Neural crest cell (in vitro differentiated cells): Measurements from ENCODE around the gene MPRIP. TPM values are rescaled to one million over a fixed set of nuclear protein-coding genes. Genes with fewer than 3 reads are reported as not detected.
"Not testable (repeated sequence)": the region's sequence is repeated elsewhere in the genome, so short reads cannot be mapped to it uniquely, and the experiment has no call there.

Experiments used
- DNase-seq: peaks from one replicate; pipeline ENCODE4 v3.0.0; 2021; ENCODE audit warnings: low read depth, mixed read lengths, low spot score
- H3K27ac Mint-ChIP-seq: one replicate; pipeline ENCODE4 v1.8.0; 2021; ENCODE audit warnings: mild to moderate bottlenecking, mixed read lengths; ENCODE audit not compliant: unreplicated experiment
- H3K27me3 Mint-ChIP-seq: 2 replicates; pipeline ENCODE4 v1.8.0; 2021; ENCODE audit warnings: low read depth, mild to moderate bottlenecking, mixed read lengths
- H3K36me3 Mint-ChIP-seq: 2 replicates; pipeline ENCODE4 v1.8.0; 2021; ENCODE audit warnings: low read depth, mild to moderate bottlenecking, mixed read lengths
- H3K4me1 Mint-ChIP-seq: 2 replicates; pipeline ENCODE4 v1.8.0; 2021; ENCODE audit warnings: mixed read lengths
- H3K4me3 Mint-ChIP-seq: one replicate; pipeline ENCODE4 v1.8.0; 2021; ENCODE audit warnings: mild to moderate bottlenecking, mixed read lengths
- H3K9me3 Mint-ChIP-seq: 2 replicates; pipeline ENCODE4 v1.8.0; 2021; ENCODE audit warnings: mixed read lengths
- CTCF ChIP-seq: fragments of 200-600 bp; sonication (generic); conservative IDR thresholded peaks from 2 replicates; pipeline ENCODE4 v1.5.0; 2021; ENCODE audit warnings: antibody characterized with exemption, mild to moderate bottlenecking
- total RNA-seq: library from RNA; stranded (reverse); gene quantifications from 2 replicates; pipeline ENCODE4 v1.2.1, GENCODE V29; 2021

MPRIP gene
- total RNA-seq, 1 donor from 2014 or later, result 241 TPM

- DNase-seq, result no peak
- H3K9me3 Mint-ChIP-seq, result no peaks in the 10 kb centered on the region
- no peak for TF ChIP-seq CTCF
- H3K36me3 Mint-ChIP-seq, result peaks cover 4% of the 10 kb centered on the region
- no peak overlapping the region for H3K4me3 Mint-ChIP-seq
- H3K4me1 Mint-ChIP-seq, result peaks cover 7% of the 10 kb centered on the region
- H3K27me3 Mint-ChIP-seq, result no peaks in the 10 kb centered on the region
- H3K27ac Mint-ChIP-seq, result no peak overlapping the region
Measured at GRCh38 chr17:17191961-17192381, 149.7 kb downstream of the MPRIP start.

DNA sequence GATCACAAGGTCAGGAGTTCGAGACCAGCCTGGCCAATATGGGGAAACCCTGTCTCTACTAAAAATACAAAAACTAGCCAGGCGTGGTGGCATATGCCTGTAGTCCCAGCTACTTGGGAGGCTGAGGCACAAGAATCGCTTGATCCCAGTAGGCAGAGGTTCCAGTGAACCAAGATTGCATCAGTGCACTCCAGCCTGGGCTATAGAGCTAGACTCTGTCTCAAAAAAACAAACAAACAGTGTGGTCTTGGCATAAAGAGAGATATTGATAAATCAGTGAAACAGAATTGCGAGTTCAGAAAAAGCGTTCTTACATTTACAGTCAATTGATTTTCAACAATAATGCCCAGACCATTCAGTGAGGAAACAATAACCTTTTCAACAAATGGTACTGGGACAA is 153.2 kb downstream of the MPRIP start:
- H3K27me3 Mint-ChIP-seq, result not testable (repeated sequence)

GRCh38 chr17:17196776-17197175 is 154.5 kb downstream of the MPRIP start:
- TF ChIP-seq CTCF, result no peak
- Mint-ChIP-seq H3K27me3 (no peaks in the 10 kb centered on the region), H3K9me3 (no peaks in the 10 kb centered on the region), H3K27ac (no peak overlapping the region), H3K4me3 (no peak overlapping the region), H3K36me3 (no peaks in the 10 kb centered on the region), H3K4me1 (peaks cover 28% of the 10 kb centered on the region)
- no peak for DNase-seq

More for the DNA sequence above, 153.2 kb downstream of the MPRIP start:
- H3K4me3 Mint-ChIP-seq, DNase-seq, H3K9me3 Mint-ChIP-seq, H3K36me3 Mint-ChIP-seq, H3K27ac Mint-ChIP-seq: not testable (repeated sequence)
- peaks cover 20% of the 10 kb centered on the region for H3K4me1 Mint-ChIP-seq

DNA sequence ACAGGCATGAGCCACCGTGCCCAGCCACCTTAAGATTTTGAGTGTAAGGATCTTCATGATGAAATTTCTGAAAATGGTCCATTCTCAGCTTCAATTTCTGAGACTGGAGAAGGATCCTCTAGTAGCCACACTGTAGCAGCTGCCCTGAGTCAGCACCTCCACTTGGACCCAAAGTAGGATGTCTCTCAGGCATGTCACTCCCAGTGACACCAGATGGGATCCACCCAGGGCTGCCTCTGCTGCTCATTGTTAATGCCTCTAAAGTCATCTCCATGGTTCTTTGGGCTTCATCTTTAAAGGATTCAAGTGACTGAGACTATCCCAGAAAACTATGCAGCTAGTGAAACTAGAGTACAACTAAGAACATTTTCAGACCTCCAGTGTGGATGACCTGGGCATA is 156.0 kb downstream of the MPRIP start:
- Mint-ChIP-seq H3K27ac (no peak overlapping the region), H3K27me3 (no peaks in the 10 kb centered on the region), H3K36me3 (no peaks in the 10 kb centered on the region), H3K4me1 (peaks cover 24% of the 10 kb centered on the region), H3K4me3 (no peak overlapping the region), H3K9me3 (no peaks in the 10 kb centered on the region)
- no peak for DNase-seq
- TF ChIP-seq CTCF, result no peak

GRCh38 chr17:17200311-17200710 is 158.1 kb downstream of the MPRIP start:
- H3K4me3 Mint-ChIP-seq, result peak overlapping the region; percentile 7
- H3K27ac Mint-ChIP-seq, result peak overlapping the region; percentile 2
- no peaks in the 10 kb centered on the region for H3K27me3 Mint-ChIP-seq
- H3K36me3 Mint-ChIP-seq, result no peaks in the 10 kb centered on the region
- peaks cover 32% of the 10 kb centered on the region for H3K4me1 Mint-ChIP-seq
- H3K9me3 Mint-ChIP-seq, result no peaks in the 10 kb centered on the region
- DNase-seq, result no peak
- no peak for TF ChIP-seq CTCF

DNA sequence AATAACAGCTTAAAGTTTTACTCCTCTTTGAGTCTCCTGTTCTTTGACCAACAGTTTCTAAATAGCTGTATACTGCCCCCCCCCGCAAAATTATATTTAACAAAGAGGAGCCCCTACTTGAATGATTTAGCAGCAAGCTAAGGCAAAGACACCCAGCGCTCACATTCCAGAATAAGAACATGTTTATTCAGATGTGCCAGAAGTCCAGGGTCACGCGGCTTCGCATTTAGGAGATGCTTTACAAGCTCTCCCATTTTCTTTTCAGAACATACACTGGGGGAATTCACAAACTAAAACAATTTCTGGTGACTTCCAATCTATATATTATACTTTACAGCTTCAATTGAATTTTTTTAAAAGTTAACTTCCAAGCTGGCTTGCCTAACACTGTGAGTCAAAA is 158.6 kb downstream of the MPRIP start:
- H3K9me3 Mint-ChIP-seq, result no peaks in the 10 kb centered on the region
- no peak for DNase-seq
- TF ChIP-seq CTCF, result no peak
- H3K4me3 Mint-ChIP-seq, result no peak overlapping the region
- no peak overlapping the region for H3K27ac Mint-ChIP-seq
- peaks cover 32% of the 10 kb centered on the region for H3K4me1 Mint-ChIP-seq
- H3K36me3 Mint-ChIP-seq, result no peaks in the 10 kb centered on the region
- no peaks in the 10 kb centered on the region for H3K27me3 Mint-ChIP-seq
